Ishikawa (cell line): ENCODE measurements around the gene ZNF74.

Experiments
- CEBPB ChIP-seq: IDR thresholded peaks from 2 replicates; pipeline ENCODE4 v1.6.1; 2012
- CREB1 ChIP-seq: IDR thresholded peaks from 2 replicates; pipeline ENCODE4 v1.6.1; 2012; ENCODE audit warnings: low read depth
- EGR1 ChIP-seq: IDR thresholded peaks from 2 replicates; pipeline ENCODE4 v1.6.1; 2012
- EP300 ChIP-seq: IDR thresholded peaks from 2 replicates; pipeline ENCODE4 v1.6.1; 2012; ENCODE audit warnings: borderline replicate concordance
- MAX ChIP-seq: IDR thresholded peaks from 2 replicates; pipeline ENCODE4 v1.6.1; 2012
- NFIC ChIP-seq: IDR thresholded peaks from 2 replicates; pipeline ENCODE4 v1.6.1; 2012
- RAD21 ChIP-seq: IDR thresholded peaks from 2 replicates; pipeline ENCODE4 v1.6.1; 2012; ENCODE audit warnings: low read depth
- REST ChIP-seq: IDR thresholded peaks from 2 replicates; pipeline ENCODE4 v1.6.1; 2012; ENCODE audit warnings: low read depth, mild to moderate bottlenecking
- TAF1 ChIP-seq: IDR thresholded peaks from 2 replicates; pipeline ENCODE4 v1.6.1; 2012; ENCODE audit warnings: low read depth, mild to moderate bottlenecking
- TCF12 ChIP-seq: IDR thresholded peaks from 2 replicates; pipeline ENCODE4 v1.6.1; 2012; ENCODE audit warnings: low read depth
- TEAD4 ChIP-seq: IDR thresholded peaks from 2 replicates; pipeline ENCODE4 v1.6.1; 2012
- YY1 ChIP-seq: IDR thresholded peaks from 2 replicates; pipeline ENCODE4 v1.6.1; 2012; ENCODE audit warnings: low read depth
- ZBTB7A ChIP-seq: IDR thresholded peaks from 2 replicates; pipeline ENCODE4 v1.6.1; 2012; ENCODE audit warnings: low read depth

- no peak for TF ChIP-seq REST
- TF ChIP-seq EP300: no peak
- TF ChIP-seq YY1: no peak
- no peak for TF ChIP-seq TAF1
- no peak for TF ChIP-seq RAD21
- TF ChIP-seq MAX: no peak
- TF ChIP-seq TEAD4: no peak
- no peak for TF ChIP-seq EGR1
- TF ChIP-seq TCF12: no peak
- TF ChIP-seq CEBPB: no peak
- no peak for TF ChIP-seq ZBTB7A
- TF ChIP-seq CREB1: no peak
- no peak for TF ChIP-seq NFIC
These were observed 9.2 kb downstream of the ZNF74 start for GRCh38 chr22:20402960-20403778.
